NCI-H128 (cell line): Measurements from ENCODE around the gene CDK14.

Source experiments
- DNase-seq: peaks from one replicate; lab custom pipeline; 2025; ENCODE audit not compliant: unreplicated experiment; lab: John Stamatoyannopoulos, UW

Gene CDK14

DNA sequence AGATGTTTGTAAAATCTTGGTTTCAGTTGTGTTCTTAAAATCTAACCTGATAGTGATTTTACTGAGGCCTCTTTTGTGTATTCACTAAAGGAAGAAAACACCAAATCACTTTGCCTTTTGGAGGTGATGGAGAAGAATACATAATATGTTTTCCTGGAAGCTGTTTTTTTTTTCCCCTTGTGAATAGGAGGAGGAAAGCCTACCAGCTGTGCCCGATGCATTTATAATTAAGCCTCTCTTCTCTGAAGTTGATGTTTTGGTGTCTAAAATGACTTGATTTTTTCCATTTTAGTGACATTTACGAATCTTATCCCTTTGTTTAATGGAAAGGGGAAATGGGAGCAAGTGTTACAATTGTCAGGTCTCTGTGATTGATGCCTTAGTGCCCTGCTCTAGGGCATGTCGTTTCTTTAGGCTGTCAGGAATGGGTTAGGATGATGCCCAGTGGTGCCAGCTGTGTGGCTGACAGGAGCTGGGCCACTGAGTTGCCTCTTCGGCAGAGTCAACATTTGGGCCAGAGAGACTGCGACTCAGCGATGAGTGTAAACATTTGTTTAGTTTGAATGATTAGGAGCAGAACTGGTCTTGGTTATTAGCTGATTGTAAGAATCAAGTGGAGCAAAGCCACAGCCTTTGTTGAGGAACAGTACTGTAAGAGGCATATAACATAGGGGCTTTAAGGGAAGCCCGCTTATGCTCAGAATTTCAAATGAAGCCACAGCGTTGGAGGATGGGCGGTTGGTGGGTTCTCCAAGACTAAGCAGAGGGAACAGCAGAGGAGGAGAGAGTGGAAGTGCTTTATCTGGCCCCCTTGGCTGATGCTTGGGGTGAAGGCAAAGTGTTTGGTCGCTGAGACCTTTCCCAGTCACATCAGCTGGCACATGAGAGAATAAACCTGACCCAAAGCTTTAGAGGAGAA, 81.6 kb downstream of the CDK14 start:
- no peak for DNase-seq

GRCh38 chr7:90678986-90679385, 82.9 kb downstream of the CDK14 start:
- DNase-seq, result no peak

DNA sequence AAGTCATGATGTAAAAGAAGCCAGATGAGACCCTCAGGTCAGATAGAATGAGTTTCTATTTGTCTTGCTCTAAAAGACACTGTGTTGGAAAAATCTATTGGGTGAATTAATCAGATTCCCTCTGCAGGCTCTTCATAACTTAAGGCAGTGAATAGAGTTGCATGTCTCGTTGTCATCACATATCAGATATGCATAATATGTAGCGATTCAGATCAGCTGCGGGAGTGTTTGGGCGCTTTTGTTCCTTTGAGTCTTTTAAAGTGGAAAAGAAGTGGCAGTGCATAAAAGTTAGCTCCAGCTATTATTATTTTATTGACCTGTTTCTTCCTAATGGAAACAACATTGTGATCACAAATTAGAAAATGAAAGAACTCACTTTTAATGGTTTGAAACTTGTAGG, 84.4 kb downstream of the CDK14 start:
- DNase-seq, result no peak

DNA sequence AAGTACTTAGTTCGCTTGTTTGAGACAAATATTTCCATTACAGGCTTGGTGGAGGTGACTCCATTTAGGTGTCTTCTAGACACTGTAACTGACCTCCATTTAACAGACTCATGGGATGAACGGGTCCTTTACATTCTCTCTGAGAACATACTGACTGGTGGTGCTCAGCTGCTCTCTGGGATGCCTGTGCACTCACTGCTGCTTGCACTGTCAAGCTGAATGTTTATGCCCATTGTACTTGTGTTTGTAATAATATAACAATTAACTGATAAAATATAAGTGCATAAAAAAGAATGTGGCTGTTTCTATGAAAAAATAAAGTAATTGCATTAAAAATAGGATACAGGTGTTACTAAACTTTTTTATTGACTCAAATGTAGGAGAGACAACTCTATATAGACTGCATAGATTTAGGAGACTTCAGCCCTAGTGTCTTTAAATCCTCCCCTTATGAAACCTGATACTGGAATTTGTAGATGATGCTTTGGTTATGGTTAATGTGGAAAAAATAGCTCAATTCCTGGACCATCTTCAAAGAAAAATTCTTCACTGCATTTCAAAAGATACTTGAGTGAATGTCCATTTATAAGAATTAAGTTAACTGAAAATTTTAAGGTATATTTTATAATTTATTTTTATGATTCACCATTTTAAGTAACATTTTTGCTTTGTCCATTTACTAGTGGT, 85.4 kb downstream of the CDK14 start:
- DNase-seq, result no peak

DNA sequence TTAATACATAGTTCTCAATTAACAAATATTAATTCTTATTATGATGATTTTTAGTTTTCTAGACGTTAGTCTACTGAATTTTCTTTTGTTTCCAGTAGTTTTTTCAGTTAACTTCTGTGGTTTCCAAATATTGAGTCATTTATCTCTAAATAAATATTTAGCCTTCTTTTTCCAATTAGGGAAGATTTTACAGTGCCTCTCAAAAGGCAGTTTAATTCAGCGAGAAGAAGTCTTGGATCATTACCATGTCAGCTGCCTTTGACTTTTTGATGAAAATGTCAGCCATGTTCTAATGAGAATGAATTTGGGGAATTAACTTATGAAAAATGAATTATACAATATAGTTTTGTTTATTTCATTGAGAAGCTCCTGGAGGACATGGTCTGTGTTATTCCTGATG, 90.0 kb downstream of the CDK14 start:
- DNase-seq, result no peak

- DNase-seq, result no peak
These were observed 92.7 kb downstream of the CDK14 start for GRCh38 chr7:90688810-90689209.

DNA sequence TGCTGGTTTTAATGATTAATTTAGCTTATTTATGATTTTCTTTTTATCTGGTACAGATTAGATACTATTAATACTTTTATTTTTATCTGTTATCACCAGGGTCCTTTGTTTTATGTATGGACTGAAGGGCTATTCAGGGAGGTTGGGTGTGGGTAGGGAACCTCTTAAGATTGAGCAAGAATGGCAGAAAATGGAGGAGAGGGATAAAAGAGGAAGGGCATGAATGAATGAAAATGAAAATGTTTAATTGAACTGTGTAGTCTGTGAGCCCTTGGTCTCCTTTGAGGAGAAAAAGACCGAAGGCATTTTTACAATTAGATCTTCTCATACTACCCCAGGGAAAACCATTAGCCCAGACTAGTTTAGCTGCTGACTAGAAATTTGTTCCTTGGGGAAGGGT, 93.1 kb downstream of the CDK14 start:
- DNase-seq, result no peak

DNA sequence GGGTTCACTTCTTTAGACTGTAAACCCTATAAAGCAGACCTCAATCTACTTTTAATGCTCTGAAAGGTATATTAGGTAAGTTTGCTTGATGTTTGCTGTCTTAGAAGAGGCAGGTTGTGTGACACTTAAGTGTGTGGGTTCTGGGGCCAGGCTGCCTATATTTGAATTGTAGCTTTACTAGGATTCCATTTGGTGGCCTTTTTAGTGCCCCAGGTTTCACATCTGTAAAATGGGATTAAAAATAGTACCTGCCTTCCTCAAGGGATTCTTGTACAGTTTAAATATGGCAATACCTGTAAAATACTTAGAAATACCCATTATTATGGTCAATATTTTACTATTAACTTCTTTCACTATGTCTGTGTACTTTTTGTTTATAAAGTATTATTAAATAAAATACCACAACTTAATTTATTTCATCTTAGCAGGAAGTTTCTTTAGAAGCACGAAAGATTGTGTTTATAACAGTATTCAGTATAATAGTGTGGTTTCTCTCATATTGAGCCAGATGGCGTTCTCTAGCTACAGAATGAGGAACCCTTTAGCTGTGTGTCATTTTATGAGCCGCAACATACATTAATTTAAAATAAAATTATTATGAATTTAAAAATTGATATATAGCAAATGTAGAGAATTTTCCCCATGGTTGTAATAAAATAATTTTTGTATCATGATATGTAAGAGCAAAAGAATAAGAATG, 94.2 kb downstream of the CDK14 start:
- no peak for DNase-seq

GRCh38 chr7:90692396-90692795, 96.3 kb downstream of the CDK14 start:
- DNase-seq, result no peak

DNA sequence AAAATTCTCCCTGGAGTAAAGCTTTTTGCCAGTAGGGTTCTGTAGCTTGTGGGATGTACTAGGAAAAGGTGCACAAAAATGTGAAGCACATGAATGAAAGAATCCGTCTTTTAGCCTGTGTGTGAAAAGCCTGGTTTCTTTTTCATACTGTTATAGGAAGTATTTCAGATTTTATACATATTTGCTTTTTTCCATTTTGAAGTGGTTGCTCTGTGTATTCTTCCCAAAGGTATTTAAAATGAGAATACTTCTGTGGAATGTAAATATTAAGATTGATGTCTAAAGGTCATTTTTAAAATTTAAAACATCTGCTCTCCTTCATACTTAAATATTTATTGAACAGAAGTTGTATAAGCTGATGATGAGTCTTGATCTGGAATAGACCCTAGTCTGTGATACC, 96.8 kb downstream of the CDK14 start:
- no peak for DNase-seq

DNA sequence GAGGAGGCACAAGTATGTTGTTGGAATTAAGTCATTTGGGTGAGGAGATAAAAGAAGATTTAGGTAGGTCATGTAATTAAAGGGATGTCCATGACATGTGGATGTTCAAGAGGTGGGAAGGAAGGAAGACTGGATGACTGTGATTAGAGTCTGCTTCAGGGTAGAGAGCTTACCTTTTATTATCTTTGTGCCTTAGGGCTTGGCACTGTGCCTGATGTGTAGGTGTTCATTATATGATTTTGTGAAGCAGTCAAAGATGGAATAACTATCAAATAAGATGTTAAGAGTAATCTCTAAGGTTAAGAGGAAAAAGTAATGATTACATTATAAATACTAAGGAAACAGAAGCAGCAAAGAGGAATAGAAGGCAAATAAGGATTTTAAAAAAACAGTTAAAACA, 97.8 kb downstream of the CDK14 start:
- no peak for DNase-seq

DNA sequence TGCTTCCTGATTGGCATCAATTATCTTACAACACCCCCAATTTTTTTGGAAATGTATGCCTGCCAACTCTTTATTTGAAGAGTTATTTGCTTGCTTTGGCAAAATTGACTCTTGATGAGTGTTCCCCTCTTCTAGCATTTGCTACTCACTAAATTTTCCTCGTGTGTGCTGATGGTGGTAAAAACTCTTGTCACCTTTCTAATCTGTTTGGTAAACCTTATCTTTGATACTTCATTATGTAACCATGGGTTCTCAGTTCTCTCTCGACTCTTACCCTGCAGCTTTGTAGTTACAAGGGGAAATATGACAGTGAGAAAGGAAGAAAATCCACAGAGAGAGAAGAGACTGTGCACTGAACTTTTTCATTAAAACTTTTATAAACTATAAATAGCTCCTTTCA, 102.5 kb downstream of the CDK14 start:
- no peak for DNase-seq

- DNase-seq, result no peak
These were observed 104.9 kb downstream of the CDK14 start for GRCh38 chr7:90701021-90701420.

GRCh38 chr7:90701771-90702170, 105.7 kb downstream of the CDK14 start:
- no peak for DNase-seq

DNA sequence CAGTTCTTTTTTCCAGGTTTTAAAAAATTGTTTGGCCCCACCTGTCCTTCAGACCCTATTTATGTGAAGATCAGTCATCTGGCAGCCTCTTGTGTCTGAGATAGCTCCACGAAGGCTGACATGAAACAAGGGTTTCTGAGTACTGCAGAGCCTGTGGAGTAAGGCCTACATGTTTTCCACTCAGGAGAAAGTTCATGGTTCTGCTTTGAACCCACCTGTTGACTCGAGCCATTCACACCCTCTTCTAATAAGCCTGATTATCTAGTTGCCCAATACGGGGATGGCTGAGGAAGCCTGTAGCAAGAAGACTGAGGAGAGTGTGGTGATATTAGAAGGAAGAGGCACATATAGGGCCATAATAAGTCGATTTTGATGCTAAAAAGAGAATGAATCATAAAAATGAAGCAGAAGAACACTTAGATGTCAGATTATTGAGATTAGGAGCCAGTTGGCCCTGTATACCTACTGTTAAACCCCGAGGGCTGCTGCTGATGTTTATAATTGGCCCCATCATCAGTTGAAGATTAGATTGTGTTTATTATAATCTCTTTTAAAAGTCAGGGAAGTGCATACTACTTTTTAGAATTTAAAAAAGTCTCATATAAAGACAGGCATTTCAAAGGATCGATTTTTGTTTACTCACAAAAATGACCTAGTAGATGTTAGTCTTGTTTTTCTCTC, 109.4 kb downstream of the CDK14 start:
- DNase-seq, result no peak

DNA sequence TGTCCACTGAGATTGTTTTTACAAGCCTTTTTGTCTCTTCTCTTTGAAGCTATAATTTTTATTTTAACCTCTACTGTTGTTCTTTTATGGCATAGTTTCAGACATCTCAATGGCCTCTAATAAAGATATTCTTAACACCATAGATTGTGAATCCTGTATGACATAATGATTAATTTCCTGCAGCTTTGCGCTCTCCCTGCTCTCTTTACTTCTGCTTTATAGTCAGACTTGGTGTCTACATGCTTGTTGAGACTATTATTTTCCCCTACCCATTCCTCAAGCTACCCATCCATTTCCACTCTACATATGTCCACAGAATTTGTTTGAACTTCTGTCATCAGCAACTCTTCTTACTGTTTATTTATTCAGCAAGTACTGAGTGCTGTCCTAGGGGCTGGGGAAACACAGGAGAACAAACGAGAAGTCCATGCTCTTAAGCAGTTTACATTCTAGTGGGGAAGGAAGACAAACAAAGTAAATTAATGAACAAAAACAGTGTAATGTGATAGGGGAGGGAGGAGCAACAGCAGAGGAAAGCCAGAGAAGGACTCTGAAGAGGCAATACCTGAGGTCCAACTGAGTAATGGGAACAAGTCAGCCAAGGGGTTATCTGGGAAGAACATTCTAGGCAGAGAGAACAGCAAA, 110.1 kb downstream of the CDK14 start:
- DNase-seq, result no peak

- DNase-seq, result no peak
These were observed 112.8 kb downstream of the CDK14 start for GRCh38 chr7:90708841-90709317.

- no peak for DNase-seq
These were observed 113.7 kb downstream of the CDK14 start for GRCh38 chr7:90709501-90710465.

GRCh38 chr7:90710466-90710850, 114.3 kb downstream of the CDK14 start:
- no peak for DNase-seq

GRCh38 chr7:90713628-90714027, 117.5 kb downstream of the CDK14 start:
- no peak for DNase-seq
